Ovary (tissue), 9 donors: ENCODE data around the gene ZSCAN25. TPM values are rescaled to one million over a fixed set of nuclear protein-coding genes. Genes with fewer than 3 reads are reported as not detected.

Experiments used
- DNase-seq, 5 donors: peaks; one replicate each; pipeline ENCODE4 v3.0.0-alpha.2; 2019 to 2020
- H3K27ac ChIP-seq, 2 donors: fragments of 200-600 bp; one replicate each; pipeline versions ENCODE4 v1.5.1 to v1.8.0; 2019 to 2022
- H3K27me3 ChIP-seq: fragments of 200-600 bp; one replicate; pipeline ENCODE4 v1.8.0; 2022
- H3K36me3 ChIP-seq: fragments of 200-600 bp; sonication (generic); one replicate; pipeline ENCODE4 v1.5.1; 2019
- H3K4me1 ChIP-seq: one replicate; pipeline ENCODE4 v1.8.1; 2013; ENCODE audit warnings: mild to moderate bottlenecking, moderate library complexity; ENCODE audit not compliant: insufficient read depth
- H3K4me3 ChIP-seq: fragments of 200-600 bp; sonication (generic); one replicate; pipeline ENCODE4 v1.5.1; 2017
- H3K9me3 ChIP-seq, 2 donors: fragments of 200-600 bp in 1 of 2; sonication (generic) in 1 of 2; one replicate each; pipeline versions ENCODE4 v1.5.1 to v1.8.1; 2013 to 2019; ENCODE audit warnings: mild to moderate bottlenecking in 1 of 2, moderate library complexity in 1 of 2
- CTCF ChIP-seq, 3 donors: fragments of 450-650 bp in 2 of 3; fragments of 200-600 bp in 1 of 3; IDR thresholded peaks; one replicate each; pipeline versions ENCODE4 v1.5.1 to v1.8.0; 2016 to 2022; ENCODE audit warnings: antibody characterized with exemption in 3 of 3, mild to moderate bottlenecking in 1 of 3
- EP300 ChIP-seq: sonication (generic); formaldehyde crosslinking; IDR thresholded peaks from one replicate; pipeline ENCODE4 v1.6.1; 2017; ENCODE audit warnings: antibody characterized with exemption
- POLR2A ChIP-seq: fragments of 450-650 bp; IDR thresholded peaks from one replicate; pipeline ENCODE4 v1.6.1; 2017; ENCODE audit warnings: antibody characterized with exemption, mild to moderate bottlenecking, moderate library complexity
- WGBS, 3 donors: extraction: QIAGEN DNeasy Blood & Tissue Kit in 1 of 3; methylation state at CpG; one replicate each; pipeline versions ENCODE4 v1.1.5 to v1.1.7; 2013 to 2017; 5-methylcytosine and 5-hydroxymethylcytosine counted together
- intact Hi-C, 4 donors: fragments of 100-400 bp; cut with DNase I; formaldehyde crosslinking; loops; one replicate each; pipeline versions ENCODE4 v1.11.0 to v1.15.1; 2022 to 2023
- polyA plus RNA-seq, 2 donors: library from polyadenylated mRNA; stranded (reverse); fragments of 200-250 nt in 1 of 2; fragments of 350-450 nt in 1 of 2; fragmentation: Illumina TruSeq in 1 of 2; extraction: RNeasy Lipid Tissue Mini Kit (QIAGEN cat#74804) in 1 of 2; gene quantifications; one replicate each; pipeline ENCODE4 v1.2.3, GENCODE V29; 2013 to 2014
- total RNA-seq, 7 donors: library from RNA; depleted of rRNA in 2 of 7; stranded (reverse); fragments of >200 nt in 2 of 7; fragmentation: NEBNext Ultra II Directional in 3 of 7; extraction: Animal tissue kit (Norgen Biotek cat#: 25700) in 3 of 7; gene quantifications; one replicate each; pipeline versions ENCODE4 v1.1.0 to v1.2.4, GENCODE V29; 2016 to 2023
- donor health status: DM: no; HTN: no; CAD: no; lungs with moderate emphysema.
- donor health status: DM: no; HTN: no; CAD: no.
- donor health status: Bipolar disorder and iron deficiency.
- donor health status: DM: yes; HTN: yes; CAD: no.
- donor health status: DM: no; HTN: no; CAD: no.
- donor health status: DM: yes; HTN: yes; CAD: no.

Gene ZSCAN25
- total and polyA plus RNA-seq, 9 donors, result 9.8 to 21.1 (median 17.3) TPM

GRCh38 chr7:99665312-99666012, 48.7 kb downstream of the ZSCAN25 start:
- intact Hi-C loops, result no loop called here
- 94 to 98% (median 97%) methylated on average over 3 of the region's 3 CpGs for WGBS, 3 donors
- no peaks in the 10 kb centered on the region for H3K4me1 ChIP-seq

DNA sequence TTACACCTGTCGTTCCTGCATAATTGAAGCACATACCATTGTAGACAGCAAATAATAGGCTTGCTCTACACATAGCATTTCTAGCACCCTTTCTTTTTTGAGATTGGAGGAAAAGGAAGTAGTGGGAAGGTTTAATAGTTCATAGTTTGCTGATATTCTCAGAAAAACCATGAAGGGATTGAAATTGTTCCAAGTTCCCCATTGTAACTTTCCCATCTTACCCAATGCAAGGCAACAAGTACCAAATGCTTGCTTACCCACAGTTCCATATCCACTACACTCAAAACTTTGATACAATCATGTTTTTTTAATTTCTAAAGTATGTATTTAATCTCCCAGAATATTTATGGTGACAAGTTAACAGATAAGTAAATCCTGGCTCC, 49.3 kb downstream of the ZSCAN25 start:
- intact Hi-C loops, result no loop called here
- no peak for TF ChIP-seq CTCF (IDR thresholded peaks at IDR 0.05)
- no peak for TF ChIP-seq EP300
- TF ChIP-seq POLR2A, result no peak
- no peak for DNase-seq
- Histone ChIP-seq H3K4me3 (no peak overlapping the region), H3K36me3 (no peaks in the 10 kb centered on the region), H3K4me1 (no peaks in the 10 kb centered on the region), H3K27me3 (no peaks in the 10 kb centered on the region), H3K27ac (no peak overlapping the region), H3K9me3 (no peaks in the 10 kb centered on the region)
- 78 to 94% (median 90%) methylated on average over 1 of the region's 1 CpG for WGBS, 3 donors

More at GRCh38 chr7:99665312-99666012, 48.7 kb downstream of the ZSCAN25 start:
- no peak for TF ChIP-seq CTCF (IDR thresholded peaks at IDR 0.05)
- TF ChIP-seq POLR2A, result no peak
- no peak for TF ChIP-seq EP300
- H3K36me3 ChIP-seq, result no peaks in the 10 kb centered on the region
- H3K27me3 ChIP-seq, result no peaks in the 10 kb centered on the region
- H3K4me3 ChIP-seq, result no peak overlapping the region
- no peak for DNase-seq
- no peaks in the 10 kb centered on the region for H3K9me3 ChIP-seq
- no peak overlapping the region for H3K27ac ChIP-seq

- H3K4me1 ChIP-seq, result no peaks in the 10 kb centered on the region
- intact Hi-C loops, result no loop called here
- H3K36me3 ChIP-seq, result no peaks in the 10 kb centered on the region
- no peak for TF ChIP-seq POLR2A
- no peak for TF ChIP-seq CTCF (IDR thresholded peaks at IDR 0.05)
- no peak for TF ChIP-seq EP300
- 63 to 82% (median 67%) methylated on average over 2 of the region's 2 CpGs for WGBS, 3 donors
- no peak overlapping the region for H3K27ac ChIP-seq
- H3K27me3 ChIP-seq, result no peaks in the 10 kb centered on the region
- no peaks in the 10 kb centered on the region for H3K9me3 ChIP-seq
- H3K4me3 ChIP-seq, result no peak overlapping the region
- DNase-seq, result no peak
Measured at GRCh38 chr7:99667179-99667578, 50.4 kb downstream of the ZSCAN25 start.

DNA sequence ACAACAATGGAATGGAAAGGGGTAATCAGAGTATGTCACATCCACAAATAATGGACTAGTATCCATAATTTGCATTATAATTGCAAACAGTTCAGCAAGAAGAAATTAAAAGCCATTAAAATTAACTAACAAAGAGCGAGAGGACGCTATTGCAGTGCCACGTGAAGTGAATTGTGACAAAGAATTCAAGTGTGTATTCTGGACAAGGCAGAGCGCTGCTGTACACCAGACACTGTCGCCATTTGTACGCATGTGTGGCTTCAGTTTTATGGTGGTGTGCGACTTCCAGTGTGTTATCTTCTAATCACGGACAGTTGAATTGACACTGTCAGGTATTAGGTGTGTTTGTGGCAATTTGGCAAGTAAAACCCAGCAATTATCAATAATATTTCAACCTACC, 51.8 kb downstream of the ZSCAN25 start:
- TF ChIP-seq POLR2A (no peak), CTCF (IDR thresholded peaks at IDR 0.05) (no peak), EP300 (no peak)
- no peaks in the 10 kb centered on the region for H3K27me3 ChIP-seq

More for the DNA sequence above, 51.8 kb downstream of the ZSCAN25 start:
- WGBS, 3 donors, result 90 to 97% (median 90%) methylated on average over 8 of the region's 8 CpGs
- no peak for DNase-seq
- Histone ChIP-seq H3K4me1 (no peaks in the 10 kb centered on the region), H3K9me3 (no peaks in the 10 kb centered on the region), H3K36me3 (no peaks in the 10 kb centered on the region), H3K4me3 (no peak overlapping the region), H3K27ac (no peak overlapping the region)
- intact Hi-C loops, result no loop called here
